Measurements from ENCODE around the gene PLCH2. TPM values are rescaled to one million over a fixed set of nuclear protein-coding genes. Genes with fewer than 3 reads are reported as not detected.

The PLCH2 gene
- 1 to 10 TPM in 2 of 3 donors, under 1 TPM in 1; 0.62 to 1.4 (median 1.3) TPM for polyA plus RNA-seq (ENCODE audit: insufficient read length in 3 of 3)
- long read RNA-seq, donor 1, result 0 reads
- long read RNA-seq, donor 2, result 0 reads
- long read RNA-seq, donor 3, result 0 reads
- long read RNA-seq, donor 4, result 0 reads
- long read RNA-seq, donor 5, result 0 reads
- long read RNA-seq, donor 6, result 0 reads
- long read RNA-seq, donor 7, result 0 reads
- long read RNA-seq, donor 8, result 0 reads
- long read RNA-seq, donor 9, result 0 reads
- long read RNA-seq, donor 10, result 0 reads
- long read RNA-seq, donor 11, result 0 reads
- long read RNA-seq, donor 12, result 0 reads
- long read RNA-seq, donor 13, result 0 reads
- long read RNA-seq, donor 14, result 0 reads
- long read RNA-seq, donor 15, result 0 reads
- long read RNA-seq, donor 16, result 0 reads

DNA sequence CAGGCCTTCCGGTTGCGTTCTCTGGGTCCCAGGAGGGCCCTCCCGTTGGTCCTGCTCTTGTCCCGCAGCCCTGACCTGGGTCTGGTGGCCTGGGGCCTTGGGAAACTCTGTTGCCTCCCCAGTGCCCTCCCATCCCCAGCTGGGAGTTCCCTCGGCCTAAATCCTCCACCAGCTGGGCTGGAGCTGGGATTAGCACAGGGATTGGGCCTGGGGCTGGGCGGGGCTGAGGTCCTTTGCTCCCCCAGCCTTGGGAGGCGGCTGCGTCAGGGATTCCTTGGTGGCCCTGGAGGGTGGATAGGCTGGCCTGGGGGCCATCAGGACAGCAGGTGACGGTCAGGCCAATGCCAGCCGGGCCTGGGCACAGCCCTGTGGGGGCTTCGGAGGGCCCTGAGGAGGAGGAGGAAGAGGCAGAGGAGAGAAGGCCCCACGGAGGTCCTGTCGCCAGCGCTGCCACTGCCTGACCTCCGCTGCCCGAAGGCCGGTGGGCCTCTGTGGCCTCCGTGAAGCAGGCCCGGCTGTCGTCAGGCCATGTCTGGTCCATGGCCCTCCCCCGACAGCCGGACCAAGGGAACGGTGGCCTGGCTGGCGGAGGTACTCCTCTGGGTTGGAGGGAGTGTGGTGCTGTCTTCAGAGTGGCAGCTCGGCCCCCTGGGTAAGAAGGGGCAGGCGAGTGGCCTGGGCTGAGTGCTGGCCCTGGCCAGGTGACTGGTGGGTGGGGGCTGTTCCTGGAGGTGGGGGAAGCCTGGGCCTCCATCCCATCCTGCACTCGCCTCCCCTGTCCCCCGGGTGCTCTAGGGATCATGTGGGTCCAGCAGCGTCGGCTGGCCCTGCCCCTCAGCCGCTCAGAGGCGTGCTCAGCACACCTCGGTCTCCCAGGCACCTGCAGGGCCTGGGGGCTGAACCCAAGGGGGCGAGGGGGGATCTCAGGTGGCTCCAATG is at the start of gene PLCH2:
Gene PLCH2 (plus strand): TSS at position 229 of the 939 bp plus-strand sequence. CDS start 300 bp downstream, at position 529.
- DNase-seq (ENCODE audit: extremely low read depth in 1 of 11, low read depth in 9 of 11, low spot score in 4 of 11), result no peak

DNA sequence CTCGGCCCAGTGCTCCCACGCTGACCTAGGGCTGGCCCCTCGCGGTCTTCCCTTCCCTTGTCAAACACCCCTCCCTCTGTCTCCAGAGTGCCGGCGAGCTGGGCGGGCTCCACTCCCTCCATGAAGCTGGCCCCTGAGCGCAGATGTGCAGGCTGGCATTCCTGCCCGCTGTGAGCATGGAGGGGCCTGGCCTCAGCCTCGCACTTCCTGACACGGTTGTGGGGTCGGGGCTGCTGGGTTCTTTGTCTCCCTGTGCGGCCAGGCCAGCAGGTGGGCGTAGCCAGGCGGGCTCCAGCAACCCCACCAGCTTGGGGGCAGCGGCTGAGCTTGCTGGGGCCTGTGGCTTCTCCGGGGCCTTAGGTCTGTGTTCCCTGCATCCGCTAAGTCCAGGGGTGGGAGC is 49.5 kb upstream of the PLCH2 start:
- DNase-seq (ENCODE audit: extremely low read depth in 1 of 11, low read depth in 9 of 11, low spot score in 4 of 11), result no peak

- no peak for DNase-seq (ENCODE audit: extremely low read depth in 1 of 11, low read depth in 9 of 11, low spot score in 4 of 11)
These were observed 49.0 kb upstream of the PLCH2 start for GRCh38 chr1:2427051-2427450.

DNA sequence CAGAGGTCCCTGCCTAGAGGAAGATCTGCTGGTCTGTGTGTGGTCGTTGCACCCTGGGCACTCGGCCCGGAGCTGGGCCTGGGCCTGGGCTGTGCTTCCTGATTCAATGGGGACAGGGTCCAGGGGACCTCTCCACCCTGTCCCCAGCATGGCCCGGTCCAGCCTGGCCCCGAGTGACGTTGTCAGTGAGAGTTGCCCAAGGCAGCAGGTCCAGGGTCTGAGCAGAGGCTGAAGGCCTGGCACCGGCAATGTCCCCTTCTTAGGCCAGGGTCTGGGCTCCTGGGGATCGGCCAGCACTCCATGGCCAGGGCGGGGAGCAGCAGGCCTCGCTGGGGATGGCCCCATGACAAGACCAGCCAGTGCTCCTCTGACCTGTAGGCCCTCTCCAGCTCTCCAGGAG is 48.1 kb upstream of the PLCH2 start:
- DNase-seq (ENCODE audit: extremely low read depth in 1 of 11, low read depth in 9 of 11, low spot score in 4 of 11), result no peak

DNA sequence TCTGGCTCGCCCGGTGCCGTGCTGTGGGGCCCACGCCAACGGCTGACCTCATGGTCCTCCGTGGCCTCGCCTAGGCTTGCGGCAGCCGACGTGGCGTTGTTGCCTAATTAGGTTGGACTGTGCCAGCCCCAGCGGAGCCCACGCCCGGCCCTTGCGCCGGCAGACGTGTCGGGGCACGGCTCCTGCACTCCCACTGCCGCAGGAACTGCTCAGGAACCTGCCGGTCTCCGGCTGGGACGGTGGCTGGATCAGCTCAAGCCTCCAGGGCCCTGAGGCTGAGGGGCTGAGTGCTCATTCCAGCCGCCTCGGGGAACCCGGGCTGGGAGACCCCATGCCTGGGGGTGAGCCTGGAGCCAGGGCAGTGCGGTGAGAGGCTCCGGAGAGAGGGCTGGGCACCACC is 47.6 kb upstream of the PLCH2 start:
- DNase-seq (ENCODE audit: extremely low read depth in 1 of 11, low read depth in 9 of 11, low spot score in 4 of 11), result no peak

- no peak for DNase-seq (ENCODE audit: extremely low read depth in 1 of 11, low read depth in 9 of 11, low spot score in 4 of 11)
These were observed 46.1 kb upstream of the PLCH2 start for GRCh38 chr1:2429780-2430591.

GRCh38 chr1:2430592-2430973 is 45.5 kb upstream of the PLCH2 start:
- DNase-seq (ENCODE audit: extremely low read depth in 1 of 11, low read depth in 9 of 11, low spot score in 4 of 11), result no peak

DNA sequence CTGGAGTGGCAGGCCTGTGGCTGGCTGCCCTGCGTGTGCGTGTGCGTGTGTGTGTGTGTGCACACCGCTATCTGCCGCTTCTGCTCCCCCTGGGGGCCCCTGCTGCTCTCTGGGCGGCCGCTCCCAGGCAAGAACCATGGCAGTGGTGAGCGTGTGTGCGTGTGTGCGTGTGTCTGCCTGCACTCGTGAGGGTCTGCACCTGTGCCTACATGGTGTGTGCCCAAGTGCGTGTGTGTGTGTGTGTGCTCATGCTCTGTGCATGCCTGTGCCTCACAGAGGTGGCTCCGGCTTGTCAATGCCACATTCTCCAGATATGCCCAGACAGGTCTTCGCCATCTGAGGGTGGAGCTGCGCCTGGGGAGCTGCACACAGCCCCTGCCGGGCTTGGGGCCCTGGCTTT is 45.0 kb upstream of the PLCH2 start:
- no peak for DNase-seq (ENCODE audit: extremely low read depth in 1 of 11, low read depth in 9 of 11, low spot score in 4 of 11)

- DNase-seq (ENCODE audit: extremely low read depth in 1 of 11, low read depth in 9 of 11, low spot score in 4 of 11), result no peak
These were observed 44.6 kb upstream of the PLCH2 start for GRCh38 chr1:2431518-2431917.

DNA sequence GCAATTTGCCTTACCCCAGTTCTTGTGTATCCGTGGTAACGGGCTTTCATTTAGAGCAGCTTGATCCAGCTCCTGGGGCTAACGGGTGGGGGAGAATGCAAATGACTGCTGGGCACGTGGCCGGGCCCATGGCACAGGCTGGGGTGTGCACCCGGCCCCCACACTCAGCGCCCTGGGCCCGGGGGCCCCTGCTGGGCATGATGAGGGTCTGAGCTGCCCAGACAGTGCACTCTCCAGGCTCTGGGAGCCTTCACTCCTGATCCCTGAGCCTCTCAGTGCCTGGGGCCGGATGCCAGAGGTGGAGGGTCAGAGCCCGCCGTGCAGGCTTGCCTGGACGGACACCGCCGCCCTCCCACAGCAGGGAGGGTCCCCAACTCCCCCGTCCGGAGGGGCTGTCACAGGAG is 43.6 kb upstream of the PLCH2 start:
- DNase-seq (ENCODE audit: extremely low read depth in 1 of 11, low read depth in 9 of 11, low spot score in 4 of 11), result no peak

GRCh38 chr1:2433196-2433595 is 42.9 kb upstream of the PLCH2 start:
- DNase-seq (ENCODE audit: extremely low read depth in 1 of 11, low read depth in 9 of 11, low spot score in 4 of 11), result no peak

DNA sequence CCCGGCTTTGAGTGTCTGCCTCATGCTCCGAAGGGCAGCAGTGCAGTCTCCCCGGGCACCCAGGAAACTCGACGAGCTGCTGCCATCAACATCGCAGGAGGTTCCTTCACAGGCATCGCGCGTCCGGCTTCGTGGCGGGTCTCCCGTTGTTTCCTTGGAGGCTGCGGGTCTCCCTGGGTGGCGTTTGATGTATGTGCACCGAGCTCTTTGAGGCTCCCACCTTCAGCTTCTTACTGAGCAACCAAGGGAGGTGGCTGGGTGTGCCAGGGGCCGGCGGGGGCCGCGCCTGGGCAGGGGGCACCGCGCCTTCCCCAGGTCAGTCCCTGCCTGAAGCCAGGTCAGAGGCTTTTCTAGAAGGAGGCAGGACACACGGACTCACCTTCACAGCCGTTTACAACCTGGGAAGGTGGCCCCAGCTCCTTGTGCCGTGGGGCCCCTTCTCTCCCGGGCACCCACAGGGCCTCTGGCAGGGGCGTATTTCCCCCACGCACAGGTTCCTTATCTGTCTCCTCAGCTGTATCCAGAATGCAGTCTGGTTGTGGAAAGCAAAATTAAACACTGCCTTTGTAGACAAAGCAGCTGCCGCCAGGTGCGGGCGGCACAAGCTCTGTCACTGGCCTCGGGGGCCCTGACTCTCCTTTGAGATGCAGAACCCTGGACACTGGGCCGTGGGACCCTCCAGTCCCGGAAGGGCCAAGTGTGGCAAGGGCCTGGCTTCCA is 42.0 kb upstream of the PLCH2 start:
- no peak for DNase-seq (ENCODE audit: extremely low read depth in 1 of 11, low read depth in 9 of 11, low spot score in 4 of 11)

- DNase-seq (ENCODE audit: extremely low read depth in 1 of 11, low read depth in 9 of 11, low spot score in 4 of 11), result no peak
These were observed 41.0 kb upstream of the PLCH2 start for GRCh38 chr1:2435091-2435490.

DNA sequence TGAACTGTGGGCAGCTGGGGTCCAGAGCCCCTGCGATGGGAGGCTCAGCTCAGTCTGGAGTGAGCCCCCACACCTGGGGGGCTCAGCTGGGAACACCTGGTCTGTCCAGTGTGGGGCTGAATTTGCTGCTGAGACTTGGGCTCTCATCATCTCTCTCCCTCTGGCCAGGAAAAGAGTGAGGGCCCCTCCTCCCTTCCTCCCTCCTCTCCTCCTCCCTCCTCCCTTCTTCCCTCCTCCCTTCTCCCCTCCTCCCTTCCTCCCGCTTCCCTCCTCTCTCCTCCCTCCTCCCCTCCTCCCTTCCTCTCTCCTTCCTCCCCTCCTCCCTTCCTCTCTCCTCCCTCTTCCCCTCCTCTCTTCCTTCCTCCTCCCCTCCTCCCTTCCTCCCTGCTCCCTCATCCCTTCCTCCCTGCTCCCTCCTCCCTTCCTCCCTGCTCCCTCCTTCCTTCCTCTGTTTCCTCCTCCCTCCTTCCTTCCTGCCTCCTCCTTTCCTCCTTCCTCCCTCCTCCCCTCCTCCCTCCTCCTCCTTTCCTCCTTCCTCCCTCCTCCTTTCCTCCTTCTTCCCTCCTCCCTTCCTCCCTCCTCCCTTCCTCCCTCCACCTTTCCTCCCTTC is 40.2 kb upstream of the PLCH2 start:
- no peak for DNase-seq (ENCODE audit: extremely low read depth in 1 of 11, low read depth in 9 of 11, low spot score in 4 of 11)

- no peak for DNase-seq (ENCODE audit: extremely low read depth in 1 of 11, low read depth in 9 of 11, low spot score in 4 of 11)
These were observed 39.2 kb upstream of the PLCH2 start for GRCh38 chr1:2436876-2437275.

- no peak for DNase-seq (ENCODE audit: extremely low read depth in 1 of 11, low read depth in 9 of 11, low spot score in 4 of 11)
These were observed 38.5 kb upstream of the PLCH2 start for GRCh38 chr1:2437617-2438016.

GRCh38 chr1:2438038-2438437 is 38.1 kb upstream of the PLCH2 start:
- DNase-seq (ENCODE audit: extremely low read depth in 1 of 11, low read depth in 9 of 11, low spot score in 4 of 11), result no peak

DNA sequence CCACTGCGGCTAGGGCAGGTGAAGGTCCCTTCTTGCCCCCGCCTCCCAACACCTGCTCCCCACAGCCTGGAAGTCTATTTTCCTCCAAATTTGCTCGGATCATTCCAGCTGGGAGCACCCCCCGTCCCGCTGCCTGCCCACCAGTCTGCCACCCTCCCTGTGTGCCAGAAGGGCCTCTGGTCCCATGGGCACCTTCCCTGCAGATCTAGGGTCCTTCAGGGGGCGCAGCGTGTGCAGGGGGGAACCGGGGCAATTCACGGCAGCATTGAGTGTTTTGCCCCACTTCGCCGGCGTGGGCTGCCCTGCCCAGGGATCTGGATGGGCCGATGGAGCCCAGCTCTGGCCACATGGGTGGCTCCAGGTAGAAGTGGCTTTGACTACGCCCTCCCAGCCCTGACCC is 37.4 kb upstream of the PLCH2 start:
- DNase-seq (ENCODE audit: extremely low read depth in 1 of 11, low read depth in 9 of 11, low spot score in 4 of 11), result no peak
